ENCODE data around the gene FGD6. TPM values are rescaled to one million over a fixed set of nuclear protein-coding genes. Genes with fewer than 3 reads are reported as not detected.

FGD6 gene
- total and polyA plus RNA-seq, 2 donors (not counting 1 experiment from before 2014, with no cell fraction given), result 1.2 to 8.4 TPM

- Mint-ChIP-seq H3K4me3 (no peak overlapping the region), H3K4me1 (peaks cover 17% of the 10 kb centered on the region), H3K9me3 (ENCODE audit: insufficient read depth) (no peaks in the 10 kb centered on the region), H3K27me3 (no peaks in the 10 kb centered on the region), H3K27ac (peak overlapping the region; percentile 8)
- Histone ChIP-seq H3K4me3 (ENCODE audit: control extremely low read depth in 1 of 5, extremely low read depth in 1 of 5, insufficient read depth in 1 of 5, low read depth in 2 of 5, low read length in 4 of 5) (no peak overlapping the region), H3K79me2 (ENCODE audit: control insufficient read depth, insufficient read depth, low read length) (no peaks in the 10 kb centered on the region), H3K4me1 (ENCODE audit: control insufficient read depth in 2 of 2, insufficient read depth in 2 of 2, low read length in 2 of 2) (peaks cover 0 to 5% of the 10 kb centered on the region in 2 donors), H4K20me1 (ENCODE audit: control insufficient read depth, insufficient read depth, low read length, poor library complexity, severe bottlenecking) (no peaks in the 10 kb centered on the region), H2AFZ (ENCODE audit: insufficient read depth, low read depth, low read length, poor library complexity, severe bottlenecking) (no peak overlapping the region), H3K4me2 (replicated peaks; ENCODE audit: low read depth, low read length, poor library complexity, severe bottlenecking) (no peak overlapping the region), H3K27me3 (replicated peaks in 1 of 4; ENCODE audit: control extremely low read depth in 1 of 4, control insufficient read depth in 3 of 4, insufficient read depth in 4 of 4, low read length in 3 of 4) (no peaks in the 10 kb centered on the region), H3K9ac (ENCODE audit: low read length) (no peak overlapping the region), H3K36me3 (replicated peaks in 1 of 2; ENCODE audit: control extremely low read depth in 1 of 2, control insufficient read depth in 1 of 2, extremely low read depth in 1 of 2, insufficient read depth in 2 of 2, low read length in 1 of 2) (no peaks in the 10 kb centered on the region), H3K9me3 (ENCODE audit: control extremely low read depth in 1 of 3, control insufficient read depth in 2 of 3, insufficient read depth in 1 of 3, low read length in 2 of 3) (no peaks in the 10 kb centered on the region), H3K27ac (ENCODE audit: low read length in 2 of 2) (no peak overlapping the region)
- no peak for TF ChIP-seq CTCF (IDR thresholded peaks at IDR 0.05)
- TF ChIP-seq EZH2 (IDR thresholded peaks at IDR 0.05; ENCODE audit: borderline replicate concordance, insufficient read depth, low read depth, low read length, poor library complexity, severe bottlenecking), result no peak
- ATAC-seq (ENCODE audit: low read depth), result no peak
- ChIA-PET CTCF (no interaction called here), POLR2A (no interaction called here)
- intact Hi-C loops (cut with micrococcal nuclease), result no loop called here
- no peak for DNase-seq
- 97% methylated on average over 6 of the region's 7 CpGs for WGBS (ENCODE audit: insufficient coverage)
These were observed 8.6 kb downstream of the FGD6 start for GRCh38 chr12:95208678-95209077.

GRCh38 chr12:95207407-95207806, 9.9 kb downstream of the FGD6 start:
- H3K4me1 ChIP-seq (ENCODE audit: control insufficient read depth in 2 of 2, insufficient read depth in 2 of 2, low read length in 2 of 2), result peaks cover 4 to 10% of the 10 kb centered on the region in 2 donors
- H4K20me1 ChIP-seq (ENCODE audit: control insufficient read depth, insufficient read depth, low read length, poor library complexity, severe bottlenecking), result no peaks in the 10 kb centered on the region
- H3K9me3 ChIP-seq (ENCODE audit: control extremely low read depth in 1 of 3, control insufficient read depth in 2 of 3, insufficient read depth in 1 of 3, low read length in 2 of 3), result no peaks in the 10 kb centered on the region
- WGBS (ENCODE audit: insufficient coverage), result no CpG with 5 or more reads among the region's 2 CpGs
- H3K27me3 ChIP-seq (replicated peaks in 1 of 4; ENCODE audit: control extremely low read depth in 1 of 4, control insufficient read depth in 3 of 4, insufficient read depth in 4 of 4, low read length in 3 of 4), result no peaks in the 10 kb centered on the region
- H3K36me3 ChIP-seq (replicated peaks in 1 of 2; ENCODE audit: control extremely low read depth in 1 of 2, control insufficient read depth in 1 of 2, extremely low read depth in 1 of 2, insufficient read depth in 2 of 2, low read length in 1 of 2), result no peaks in the 10 kb centered on the region
- DNase-seq, result no peak
- TF ChIP-seq EZH2 (IDR thresholded peaks at IDR 0.05; ENCODE audit: borderline replicate concordance, insufficient read depth, low read depth, low read length, poor library complexity, severe bottlenecking) (no peak), CTCF (IDR thresholded peaks at IDR 0.05) (no peak)
- no peak overlapping the region for H3K27ac Mint-ChIP-seq
- ChIA-PET POLR2A (interaction anchor here (0.6 kb wide), 1 partner anchor 17 kb away, joined by 3 read pairs; no protein-coding TSS in a partner anchor), CTCF (interaction anchor here (0.6 to 0.8 kb wide), 2 partner anchors 91 to 335 kb away, joined by 3 to 5 read pairs; no protein-coding TSS in a partner anchor)
- no peaks in the 10 kb centered on the region for H3K79me2 ChIP-seq (ENCODE audit: control insufficient read depth, insufficient read depth, low read length)
- H3K9ac ChIP-seq (ENCODE audit: low read length), result no peak overlapping the region
- H3K4me2 ChIP-seq (replicated peaks; ENCODE audit: low read depth, low read length, poor library complexity, severe bottlenecking), result no peak overlapping the region
- H3K4me1 Mint-ChIP-seq, result peaks cover 24% of the 10 kb centered on the region
- no peak for ATAC-seq (ENCODE audit: low read depth)
- intact Hi-C loops (cut with micrococcal nuclease), result no loop called here
- no peak overlapping the region for H2AFZ ChIP-seq (ENCODE audit: insufficient read depth, low read depth, low read length, poor library complexity, severe bottlenecking)
- no peak overlapping the region for H3K4me3 Mint-ChIP-seq
- no peaks in the 10 kb centered on the region for H3K27me3 Mint-ChIP-seq
- H3K4me3 ChIP-seq (ENCODE audit: control extremely low read depth in 1 of 5, extremely low read depth in 1 of 5, insufficient read depth in 1 of 5, low read depth in 2 of 5, low read length in 4 of 5), result no peak overlapping the region
- no peak overlapping the region for H3K27ac ChIP-seq (ENCODE audit: low read length in 2 of 2)
- no peaks in the 10 kb centered on the region for H3K9me3 Mint-ChIP-seq (ENCODE audit: insufficient read depth)
